HepG2 (cell line): ENCODE measurements around the gene VPREB3. TPM values are rescaled to one million over a fixed set of nuclear protein-coding genes. Genes with fewer than 3 reads are reported as not detected.

Experiments
- AGO1 ChIP-seq: fragments of 200-400 bp; formaldehyde crosslinking; IDR thresholded peaks from 2 replicates; pipeline ENCODE4 v1.6.1; 2017; ENCODE audit warnings: mild to moderate bottlenecking, low read depth, low read length, moderate library complexity; ENCODE audit not compliant: poor library complexity, severe bottlenecking
- BCL3 ChIP-seq: sonication (generic); formaldehyde crosslinking; IDR thresholded peaks from 2 replicates; pipeline ENCODE4 v1.5.1; 2020; ENCODE audit warnings: mild to moderate bottlenecking, missing genetic modification reagents, moderate library complexity
- GTF3A ChIP-seq: sonication (generic); formaldehyde crosslinking; conservative IDR thresholded peaks from 2 replicates; pipeline ENCODE4 v1.4.0; 2020; ENCODE audit warnings: mild to moderate bottlenecking, missing genetic modification reagents
- HNF4G ChIP-seq, 2 experiments: sonication (generic) in 1 of 2; formaldehyde crosslinking in 1 of 2; IDR thresholded peaks; 2 replicates each; pipeline versions ENCODE4 v1.4.0 to v1.6.1; 2011 to 2020; ENCODE audit warnings: borderline replicate concordance in 2 of 2, low read depth in 2 of 2, mild to moderate bottlenecking in 2 of 2, low read length in 1 of 2, missing genetic modification reagents in 1 of 2, moderate library complexity in 1 of 2
- IRF2 ChIP-seq: IDR thresholded peaks from 2 replicates; pipeline ENCODE4 v1.6.1; 2018; ENCODE audit warnings: missing genetic modification reagents, missing compliant biosample characterization
- KDM1A ChIP-seq: IDR thresholded peaks from 2 replicates; pipeline ENCODE4 v1.6.1; 2016; ENCODE audit warnings: missing compliant biosample characterization
- NCOR1 ChIP-seq: fragments of 200-600 bp; sonication (generic); IDR thresholded peaks from 2 replicates; pipeline ENCODE4 v1.7.0; 2017; ENCODE audit warnings: antibody characterized with exemption, low read length, borderline replicate concordance
- PITX1 ChIP-seq: sonication (generic); formaldehyde crosslinking; IDR thresholded peaks from 2 replicates; pipeline ENCODE4 v1.5.1; 2020; ENCODE audit warnings: mild to moderate bottlenecking, missing genetic modification reagents
- POLR2A ChIP-seq, 2 experiments: IDR thresholded peaks; 2 replicates each; pipeline ENCODE4 v1.6.1; 2011; ENCODE audit warnings: low read depth in 2 of 2, low read length in 2 of 2, mild to moderate bottlenecking in 1 of 2, moderate library complexity in 1 of 2; ENCODE audit not compliant: insufficient read depth in 1 of 2
- THRA ChIP-seq: sonication (generic); formaldehyde crosslinking; IDR thresholded peaks from 2 replicates; pipeline ENCODE4 v1.4.0; 2020; ENCODE audit warnings: missing genetic modification reagents, borderline replicate concordance
- ZC3H4 ChIP-seq: sonication (generic); formaldehyde crosslinking; IDR thresholded peaks from 2 replicates; pipeline ENCODE4 v1.4.0; 2020; ENCODE audit warnings: missing genetic modification reagents, borderline replicate concordance
- ZNF335 ChIP-seq: sonication (generic); formaldehyde crosslinking; IDR thresholded peaks from 2 replicates; pipeline ENCODE4 v1.4.0; 2020; ENCODE audit warnings: missing genetic modification reagents
- ZNF44 ChIP-seq: sonication (generic); formaldehyde crosslinking; IDR thresholded peaks from 2 replicates; pipeline ENCODE4 v1.5.1; 2020; ENCODE audit warnings: mild to moderate bottlenecking, missing genetic modification reagents
- ZNF674 ChIP-seq: sonication (generic); formaldehyde crosslinking; IDR thresholded peaks from 2 replicates; pipeline ENCODE4 v1.5.0; 2020; ENCODE audit warnings: low read depth, mild to moderate bottlenecking, missing genetic modification reagents
- ZNF724P ChIP-seq: sonication (generic); formaldehyde crosslinking; IDR thresholded peaks from 2 replicates; pipeline ENCODE4 v1.8.0; 2022; ENCODE audit warnings: missing genetic modification reagents, borderline replicate concordance
- ZNF777 ChIP-seq: sonication (generic); formaldehyde crosslinking; IDR thresholded peaks from 2 replicates; pipeline ENCODE4 v1.4.0; 2020; ENCODE audit warnings: missing genetic modification reagents
- ZNF878 ChIP-seq: sonication (generic); formaldehyde crosslinking; IDR thresholded peaks from 2 replicates; pipeline ENCODE4 v1.8.1; 2023; ENCODE audit warnings: mild to moderate bottlenecking, missing genetic modification reagents, moderate library complexity
- polyA plus RNA-seq, 8 experiments: library from polyadenylated mRNA; depleted of rRNA in 3 of 8; stranded (reverse) in 7 of 8; unstranded in 1 of 8; fragments of >200 nt; fragmentation: Illumina TruSeq in 4 of 8; extraction: Trizol in 4 of 8; gene quantifications; 2 replicates each; pipeline versions ENCODE4 v1.2.1 to v1.2.3, GENCODE V29; 2011 to 2016; ENCODE audit warnings: low read depth in 4 of 8, missing spikeins in 1 of 8, mixed read lengths in 1 of 8; ENCODE audit not compliant: insufficient read depth in 1 of 8
- total RNA-seq, 5 experiments: library from RNA; depleted of rRNA; stranded (reverse); fragments of >200 nt; fragmentation: Illumina TruSeq; extraction: Trizol; gene quantifications; 2 replicates each; pipeline ENCODE4 v1.2.3, GENCODE V29; 2016; ENCODE audit warnings: low read depth in 1 of 5
- TF ChIP-seq, protein P1 (sequence below): sonication (generic); formaldehyde crosslinking; conservative IDR thresholded peaks from 2 replicates; pipeline ENCODE4 v1.4.0; 2020; ENCODE audit warnings: mild to moderate bottlenecking, missing genetic modification reagents, moderate library complexity
- TF ChIP-seq, protein P2 (sequence below): sonication (generic); formaldehyde crosslinking; IDR thresholded peaks from 2 replicates; pipeline ENCODE4 v1.5.0; 2020; ENCODE audit warnings: missing genetic modification reagents, mild to moderate bottlenecking, borderline replicate concordance
- TF ChIP-seq, protein P3 (sequence below): IDR thresholded peaks from 2 replicates; pipeline ENCODE4 v1.6.1; 2016; ENCODE audit warnings: missing compliant biosample characterization, missing genetic modification reagents, borderline replicate concordance

Gene VPREB3
- total and polyA plus RNA-seq, 2 of the 13 experiments (the other 11 are each of a cell fraction or from before 2014, with no cell fraction given), result 0.22 TPM; not detected in 1

- TF ChIP-seq, protein P1, sequence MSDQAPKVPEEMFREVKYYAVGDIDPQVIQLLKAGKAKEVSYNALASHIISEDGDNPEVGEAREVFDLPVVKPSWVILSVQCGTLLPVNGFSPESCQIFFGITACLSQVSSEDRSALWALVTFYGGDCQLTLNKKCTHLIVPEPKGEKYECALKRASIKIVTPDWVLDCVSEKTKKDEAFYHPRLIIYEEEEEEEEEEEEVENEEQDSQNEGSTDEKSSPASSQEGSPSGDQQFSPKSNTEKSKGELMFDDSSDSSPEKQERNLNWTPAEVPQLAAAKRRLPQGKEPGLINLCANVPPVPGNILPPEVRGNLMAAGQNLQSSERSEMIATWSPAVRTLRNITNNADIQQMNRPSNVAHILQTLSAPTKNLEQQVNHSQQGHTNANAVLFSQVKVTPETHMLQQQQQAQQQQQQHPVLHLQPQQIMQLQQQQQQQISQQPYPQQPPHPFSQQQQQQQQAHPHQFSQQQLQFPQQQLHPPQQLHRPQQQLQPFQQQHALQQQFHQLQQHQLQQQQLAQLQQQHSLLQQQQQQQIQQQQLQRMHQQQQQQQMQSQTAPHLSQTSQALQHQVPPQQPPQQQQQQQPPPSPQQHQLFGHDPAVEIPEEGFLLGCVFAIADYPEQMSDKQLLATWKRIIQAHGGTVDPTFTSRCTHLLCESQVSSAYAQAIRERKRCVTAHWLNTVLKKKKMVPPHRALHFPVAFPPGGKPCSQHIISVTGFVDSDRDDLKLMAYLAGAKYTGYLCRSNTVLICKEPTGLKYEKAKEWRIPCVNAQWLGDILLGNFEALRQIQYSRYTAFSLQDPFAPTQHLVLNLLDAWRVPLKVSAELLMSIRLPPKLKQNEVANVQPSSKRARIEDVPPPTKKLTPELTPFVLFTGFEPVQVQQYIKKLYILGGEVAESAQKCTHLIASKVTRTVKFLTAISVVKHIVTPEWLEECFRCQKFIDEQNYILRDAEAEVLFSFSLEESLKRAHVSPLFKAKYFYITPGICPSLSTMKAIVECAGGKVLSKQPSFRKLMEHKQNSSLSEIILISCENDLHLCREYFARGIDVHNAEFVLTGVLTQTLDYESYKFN, result peak; percentile 45; the same call in 1 of the 2 replicates
- TF ChIP-seq BCL3 (CRISPR knock-in tag), result peak; percentile 77; the same call in 1 of the 2 replicates
- TF ChIP-seq, protein P2, sequence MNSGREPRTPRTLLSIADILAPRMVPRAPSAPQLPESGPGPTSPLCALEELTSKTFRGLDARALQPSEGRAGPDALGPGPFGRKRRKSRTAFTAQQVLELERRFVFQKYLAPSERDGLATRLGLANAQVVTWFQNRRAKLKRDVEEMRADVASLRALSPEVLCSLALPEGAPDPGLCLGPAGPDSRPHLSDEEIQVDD (CRISPR knock-in tag), result peak; percentile 49; the same call in 1 of the 2 replicates
- peak; percentile 66 to 82 for TF ChIP-seq POLR2A (IDR thresholded peaks at IDR 0.05; ENCODE audit: insufficient read depth in 1 of 2, low read depth in 2 of 2, low read length in 2 of 2)
- no peak for TF ChIP-seq HNF4G (IDR thresholded peaks at IDR 0.05; ENCODE audit: borderline replicate concordance, low read depth, low read length)
- TF ChIP-seq HNF4G (CRISPR knock-in tag; IDR thresholded peaks at IDR 0.05; ENCODE audit: borderline replicate concordance, low read depth), result peak; percentile 67; the same call in 1 of the 2 replicates
- TF ChIP-seq AGO1, result peak; percentile 61
- peak; percentile 27; the same call in 1 of the 2 replicates for TF ChIP-seq IRF2
- TF ChIP-seq GTF3A, result peak; percentile 63; the same call in 1 of the 2 replicates
- TF ChIP-seq ZNF878 (CRISPR knock-in tag), result 0 out of 2 replicates have a peak, but pooled peaks have one; percentile 20
- 0 out of 2 replicates have a peak, but pooled peaks have one; percentile 24 for TF ChIP-seq PITX1 (CRISPR knock-in tag)
- peak; percentile 38; the same call in 1 of the 2 replicates for TF ChIP-seq ZNF335
- TF ChIP-seq, protein P3, sequence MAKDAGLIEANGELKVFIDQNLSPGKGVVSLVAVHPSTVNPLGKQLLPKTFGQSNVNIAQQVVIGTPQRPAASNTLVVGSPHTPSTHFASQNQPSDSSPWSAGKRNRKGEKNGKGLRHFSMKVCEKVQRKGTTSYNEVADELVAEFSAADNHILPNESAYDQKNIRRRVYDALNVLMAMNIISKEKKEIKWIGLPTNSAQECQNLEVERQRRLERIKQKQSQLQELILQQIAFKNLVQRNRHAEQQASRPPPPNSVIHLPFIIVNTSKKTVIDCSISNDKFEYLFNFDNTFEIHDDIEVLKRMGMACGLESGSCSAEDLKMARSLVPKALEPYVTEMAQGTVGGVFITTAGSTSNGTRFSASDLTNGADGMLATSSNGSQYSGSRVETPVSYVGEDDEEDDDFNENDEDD, result peak; percentile 10; the same call in 1 of the 2 replicates
- peak; percentile 37; the same call in 1 of the 2 replicates for TF ChIP-seq ZNF777 (CRISPR knock-in tag)
- TF ChIP-seq ZC3H4, result peak; percentile 55; the same call in 1 of the 2 replicates
- no peak for TF ChIP-seq ZNF724P (CRISPR knock-in tag)
- peak; percentile 22; the same call in 1 of the 2 replicates for TF ChIP-seq NCOR1
- TF ChIP-seq ZNF674 (CRISPR knock-in tag), result peak; percentile 78; the same call in 1 of the 2 replicates
- TF ChIP-seq THRA (CRISPR knock-in tag), result no peak
- TF ChIP-seq KDM1A (CRISPR knock-in tag), result no peak
- TF ChIP-seq ZNF44 (CRISPR knock-in tag), result peak; percentile 14; the same call in 1 of the 2 replicates
Measured at GRCh38 chr22:23786752-23787599, 32.8 kb upstream of the VPREB3 start, which contains the start of gene SMARCB1 (continued).
